H1 (cell line): Measurements from ENCODE around the gene TMTC4.

ENCODE experiments used
- CREB1 ChIP-seq: IDR thresholded peaks from 2 replicates; pipeline ENCODE4 v1.6.1; 2012; ENCODE audit warnings: inconsistent platforms
- CTCF ChIP-seq, 3 experiments: IDR thresholded peaks; 1 replicate in 2 of 3; 2 replicates in 1 of 3; pipeline versions ENCODE4 v1.5.1 to v1.6.1; 2011; ENCODE audit warnings: low read length in 3 of 3, mild to moderate bottlenecking in 3 of 3, inconsistent platforms in 2 of 3, low read depth in 1 of 3, moderate library complexity in 1 of 3; ENCODE audit not compliant: insufficient read depth in 1 of 3; ENCODE audit errors: control extremely low read depth in 1 of 3
- EZH2 ChIP-seq: fragments of 200-600 bp; sonication (generic); IDR thresholded peaks from 2 replicates; pipeline ENCODE4 v1.7.1; 2012; ENCODE audit warnings: low read depth, mild to moderate bottlenecking, moderate library complexity, low read length, inconsistent platforms; ENCODE audit not compliant: severe bottlenecking
- GABPA ChIP-seq: IDR thresholded peaks from 2 replicates; pipeline ENCODE4 v1.6.1; 2011; ENCODE audit warnings: mild to moderate bottlenecking, low read length, moderate library complexity, borderline replicate concordance; ENCODE audit not compliant: insufficient read depth
- JUN ChIP-seq: IDR thresholded peaks from 2 replicates; pipeline ENCODE4 v1.6.1; 2011; ENCODE audit warnings: low read depth, mild to moderate bottlenecking, improper control_type of control experiment, low read length
- MAFK ChIP-seq: IDR thresholded peaks from 2 replicates; pipeline ENCODE4 v1.6.1; 2012; ENCODE audit warnings: low read depth, mild to moderate bottlenecking, improper control_type of control experiment, low read length
- POLR2A ChIP-seq, 2 experiments: IDR thresholded peaks; 1 replicate in 1 of 2; 2 replicates in 1 of 2; pipeline ENCODE4 v1.6.1; 2011; ENCODE audit warnings: low read depth in 2 of 2, low read length in 2 of 2, mild to moderate bottlenecking in 2 of 2; ENCODE audit errors: control extremely low read depth in 1 of 2
- POLR2AphosphoS5 ChIP-seq: IDR thresholded peaks from 2 replicates; pipeline ENCODE4 v1.6.1; 2011; ENCODE audit warnings: low read depth, low read length
- POU5F1 ChIP-seq: IDR thresholded peaks from 2 replicates; pipeline ENCODE4 v1.6.1; 2011; ENCODE audit warnings: low read depth, mild to moderate bottlenecking, low read length, moderate library complexity
- RFX5 ChIP-seq: IDR thresholded peaks from 2 replicates; pipeline ENCODE4 v1.6.1; 2011; ENCODE audit warnings: low read depth, low read length, improper control_type of control experiment, borderline replicate concordance
- SUZ12 ChIP-seq: fragments of 200-600 bp; sonication (generic); IDR thresholded peaks from 2 replicates; pipeline ENCODE4 v1.6.1; 2012; ENCODE audit warnings: mild to moderate bottlenecking, inconsistent platforms, low read length, moderate library complexity, mixed read lengths
- YY1 ChIP-seq: IDR thresholded peaks from 2 replicates; pipeline ENCODE4 v1.6.1; 2011; ENCODE audit warnings: low read depth, mild to moderate bottlenecking, low read length

GRCh38 chr13:100657881-100658315 lies 16.7 kb downstream of the TMTC4 start:
- no peak for TF ChIP-seq CTCF (IDR thresholded peaks at IDR 0.05; ENCODE audit: control extremely low read depth in 1 of 3, insufficient read depth in 1 of 3, low read depth in 1 of 3, low read length in 3 of 3)
- TF ChIP-seq MAFK: no peak
- TF ChIP-seq RFX5: no peak
- no peak for TF ChIP-seq YY1
- TF ChIP-seq POLR2AphosphoS5: no peak
- TF ChIP-seq POLR2A (IDR thresholded peaks at IDR 0.05; ENCODE audit: control extremely low read depth in 1 of 2, low read depth in 2 of 2, low read length in 2 of 2): no peak
- no peak for TF ChIP-seq EZH2
- no peak for TF ChIP-seq GABPA
- TF ChIP-seq POU5F1: no peak
- no peak for TF ChIP-seq SUZ12
- TF ChIP-seq JUN: no peak
- no peak for TF ChIP-seq CREB1
